ENCODE measurements around the gene KRTAP27-1.

GRCh38 chr21:30348506-30348905, 11.0 kb upstream of the KRTAP27-1 start, which contains the start of gene KRTAP23-1:
- TF ChIP-seq CSDC2 (CRISPR knock-in tag; IDR thresholded peaks at IDR 0.05), result no peak
- TF ChIP-seq, protein P1, sequence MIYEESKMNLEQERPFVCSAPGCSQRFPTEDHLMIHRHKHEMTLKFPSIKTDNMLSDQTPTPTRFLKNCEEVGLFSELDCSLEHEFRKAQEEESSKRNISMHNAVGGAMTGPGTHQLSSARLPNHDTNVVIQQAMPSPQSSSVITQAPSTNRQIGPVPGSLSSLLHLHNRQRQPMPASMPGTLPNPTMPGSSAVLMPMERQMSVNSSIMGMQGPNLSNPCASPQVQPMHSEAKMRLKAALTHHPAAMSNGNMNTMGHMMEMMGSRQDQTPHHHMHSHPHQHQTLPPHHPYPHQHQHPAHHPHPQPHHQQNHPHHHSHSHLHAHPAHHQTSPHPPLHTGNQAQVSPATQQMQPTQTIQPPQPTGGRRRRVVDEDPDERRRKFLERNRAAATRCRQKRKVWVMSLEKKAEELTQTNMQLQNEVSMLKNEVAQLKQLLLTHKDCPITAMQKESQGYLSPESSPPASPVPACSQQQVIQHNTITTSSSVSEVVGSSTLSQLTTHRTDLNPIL (CRISPR knock-in tag; IDR thresholded peaks at IDR 0.05; ENCODE audit: low read depth), result no peak

Measured in SK-N-SH treated with all-trans-retinoic acid at 6 μM for 48 hours (cell line).